Astrocyte (in vitro differentiated cells and primary cell): ENCODE results near the gene HYAL2. TPM values are rescaled to one million over a fixed set of nuclear protein-coding genes. Genes with fewer than 3 reads are reported as not detected.

Experiments used
- DNase-seq: peaks from one replicate; pipeline ENCODE4 v3.0.0-alpha.2; 2010; ENCODE audit warnings: low read depth
- FAIRE-seq: peaks from 2 replicates; lab custom pipeline; 2011; peaks lifted over from hg19 to GRCh38; lab: Jason Lieb, UNC
- H2AFZ ChIP-seq: 2 replicates; pipeline ENCODE4 v1.6.0; 2012; ENCODE audit warnings: low read depth, low read length, inconsistent platforms
- H3K27ac ChIP-seq: 2 replicates; pipeline ENCODE4 v1.5.1; 2011; ENCODE audit warnings: low read depth, low read length, inconsistent platforms
- H3K27me3 ChIP-seq: 2 replicates; pipeline ENCODE4 v1.6.0; 2011; ENCODE audit warnings: low read length, inconsistent platforms; ENCODE audit not compliant: insufficient read depth
- H3K36me3 ChIP-seq: 2 replicates; pipeline ENCODE4 v1.5.1; 2011; ENCODE audit warnings: low read length, inconsistent platforms; ENCODE audit not compliant: insufficient read depth
- H3K4me1 ChIP-seq: 2 replicates; pipeline ENCODE4 v1.5.1; 2011; ENCODE audit warnings: low read length, inconsistent platforms; ENCODE audit not compliant: insufficient read depth
- H3K4me2 ChIP-seq: 2 replicates; pipeline ENCODE4 v1.6.0; 2012; ENCODE audit warnings: low read length, inconsistent platforms
- H3K4me3 ChIP-seq: 2 replicates; pipeline ENCODE4 v1.5.1; 2011; ENCODE audit warnings: low read depth, mild to moderate bottlenecking, low read length, inconsistent platforms; ENCODE audit not compliant: insufficient read depth
- H3K79me2 ChIP-seq: 2 replicates; pipeline ENCODE4 v1.6.0; 2012; ENCODE audit warnings: mild to moderate bottlenecking, low read length, inconsistent platforms; ENCODE audit not compliant: insufficient read depth
- H3K9ac ChIP-seq: 2 replicates; pipeline ENCODE4 v1.6.0; 2012; ENCODE audit warnings: mild to moderate bottlenecking, low read length, inconsistent platforms
- H3K9me3 ChIP-seq: 2 replicates; pipeline ENCODE4 v1.5.1; 2012; ENCODE audit warnings: low read depth, mild to moderate bottlenecking, low read length, inconsistent platforms; ENCODE audit not compliant: insufficient read depth
- H4K20me1 ChIP-seq: 2 replicates; pipeline ENCODE4 v1.6.0; 2012; ENCODE audit warnings: low read length, inconsistent platforms; ENCODE audit not compliant: insufficient read depth
- H3K27ac Mint-ChIP-seq: one replicate; pipeline ENCODE4 v1.8.0; 2021; ENCODE audit warnings: mild to moderate bottlenecking, mixed read lengths; ENCODE audit not compliant: unreplicated experiment
- H3K27me3 Mint-ChIP-seq: one replicate; pipeline ENCODE4 v1.8.0; 2021; ENCODE audit warnings: low read depth, mixed read lengths; ENCODE audit not compliant: unreplicated experiment
- H3K36me3 Mint-ChIP-seq: one replicate; pipeline ENCODE4 v1.8.0; 2021; ENCODE audit warnings: low read depth, mixed read lengths; ENCODE audit not compliant: unreplicated experiment
- H3K4me1 Mint-ChIP-seq: one replicate; pipeline ENCODE4 v1.8.0; 2021; ENCODE audit warnings: low read depth, mixed read lengths; ENCODE audit not compliant: unreplicated experiment
- H3K4me3 Mint-ChIP-seq: one replicate; pipeline ENCODE4 v1.8.0; 2021; ENCODE audit warnings: mild to moderate bottlenecking, moderate library complexity, mixed read lengths; ENCODE audit not compliant: unreplicated experiment
- H3K9me3 Mint-ChIP-seq: one replicate; pipeline ENCODE4 v1.8.0; 2021; ENCODE audit warnings: mild to moderate bottlenecking, mixed read lengths; ENCODE audit not compliant: unreplicated experiment
- CTCF ChIP-seq: IDR thresholded peaks from 2 replicates; pipeline ENCODE4 v1.5.1; 2011; ENCODE audit warnings: low read depth, mild to moderate bottlenecking, inconsistent platforms, low read length, moderate library complexity; ENCODE audit not compliant: insufficient read depth
- EZH2 ChIP-seq: IDR thresholded peaks from 2 replicates; pipeline ENCODE4 v1.6.1; 2012; ENCODE audit warnings: mild to moderate bottlenecking, low read length, inconsistent platforms; ENCODE audit not compliant: insufficient read depth
- total RNA-seq: library from RNA; stranded (reverse); gene quantifications from 2 replicates; pipeline ENCODE4 v1.2.1, GENCODE V29; 2021

HYAL2 gene
- total RNA-seq, 1 donor from 2014 or later: 42.9 TPM

DNA sequence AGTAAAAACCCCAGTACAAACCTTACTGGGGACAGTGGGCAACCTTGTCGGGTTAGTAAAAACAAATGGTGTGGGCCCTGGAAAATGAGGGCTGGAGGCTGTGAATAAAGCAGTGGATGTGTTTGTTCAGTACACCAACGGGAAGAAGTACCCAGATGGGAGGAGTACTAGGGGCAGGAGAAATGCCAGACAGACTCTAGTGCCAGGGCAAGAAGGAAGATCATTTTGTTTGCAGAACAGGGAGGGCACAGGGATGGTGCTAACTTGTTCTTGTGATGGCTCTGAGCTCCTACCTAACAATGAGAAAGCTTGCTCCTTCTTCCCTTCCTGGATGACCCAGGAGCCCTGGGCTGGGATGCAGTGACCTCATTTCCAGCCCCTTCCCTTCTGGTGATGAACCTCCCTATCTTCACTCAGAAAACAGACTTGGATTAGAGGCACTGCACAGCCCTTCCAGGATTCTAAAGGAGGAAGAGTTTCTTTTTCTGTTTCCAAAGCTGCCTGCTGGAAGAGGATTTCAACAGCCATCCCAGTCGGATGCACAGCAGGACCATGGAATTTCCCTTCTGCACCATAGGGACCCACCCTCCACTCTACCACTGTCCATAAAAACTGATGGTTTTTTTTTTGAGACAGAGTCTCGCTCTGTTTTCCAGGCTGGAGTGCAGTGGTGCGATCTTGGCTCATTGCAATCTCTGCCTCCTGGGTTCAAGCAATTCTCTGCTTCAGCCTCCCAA, 12.0 kb upstream of the HYAL2 start:
- no peak overlapping the region for H2AFZ ChIP-seq
- peak overlapping the region; percentile 94 for H3K4me2 ChIP-seq
- peaks cover 32% of the 10 kb centered on the region for H3K4me1 ChIP-seq
- peaks cover 66% of the 10 kb centered on the region for H4K20me1 ChIP-seq
- no peak for DNase-seq
- H3K27ac ChIP-seq: peak overlapping the region; percentile 69
- no peak for TF ChIP-seq EZH2
- no peak for TF ChIP-seq CTCF
- H3K79me2 ChIP-seq: peaks cover 73% of the 10 kb centered on the region
- no peaks in the 10 kb centered on the region for H3K27me3 ChIP-seq
- FAIRE-seq: no peak
- peak overlapping the region; percentile 88 for H3K27ac Mint-ChIP-seq
- peaks cover 23% of the 10 kb centered on the region for H3K4me1 Mint-ChIP-seq
- peak overlapping the region; percentile 65 for H3K9ac ChIP-seq
- peaks cover under 1% of the 10 kb centered on the region for H3K27me3 Mint-ChIP-seq
- no peaks in the 10 kb centered on the region for H3K9me3 Mint-ChIP-seq
- peaks cover 9% of the 10 kb centered on the region for H3K36me3 Mint-ChIP-seq
- H3K9me3 ChIP-seq: no peaks in the 10 kb centered on the region
- peak overlapping the region; percentile 68 for H3K4me3 Mint-ChIP-seq
- peaks cover 26% of the 10 kb centered on the region for H3K36me3 ChIP-seq
- no peak overlapping the region for H3K4me3 ChIP-seq

DNA sequence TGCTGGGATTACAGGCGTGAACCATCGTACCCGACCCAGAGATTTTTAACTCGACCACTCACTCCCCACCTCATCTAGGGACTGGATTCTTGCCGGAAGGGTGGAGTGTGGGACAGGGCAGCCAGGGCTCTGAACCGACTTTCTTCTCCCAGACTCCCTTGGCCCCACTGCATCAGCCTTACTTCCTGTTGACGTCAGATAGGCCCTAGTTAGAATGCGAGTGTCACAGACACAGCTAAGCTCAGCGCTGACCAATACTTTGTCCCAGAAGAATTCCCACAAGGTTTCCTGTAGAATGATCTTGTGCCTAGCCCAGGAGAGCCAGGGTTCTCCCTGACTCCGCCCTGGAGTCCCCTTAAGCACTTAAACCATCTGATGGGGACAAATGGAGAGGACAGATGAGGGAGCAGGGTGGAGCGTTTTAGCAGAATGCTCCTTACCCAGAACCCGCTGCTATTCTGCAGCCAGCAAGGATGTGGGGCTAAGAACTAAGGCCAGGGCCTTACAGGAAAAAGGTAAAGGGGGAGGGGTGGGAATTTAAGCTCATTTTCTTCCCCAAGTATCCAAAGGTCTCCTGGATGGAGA, 11.3 kb upstream of the HYAL2 start:
- Histone ChIP-seq H3K36me3 (peaks cover 29% of the 10 kb centered on the region), H3K27me3 (no peaks in the 10 kb centered on the region), H3K4me1 (peaks cover 32% of the 10 kb centered on the region), H3K4me2 (peak overlapping the region; percentile 94), H3K9me3 (no peaks in the 10 kb centered on the region), H4K20me1 (peaks cover 66% of the 10 kb centered on the region), H3K27ac (peak overlapping the region; percentile 69), H2AFZ (no peak overlapping the region), H3K4me3 (no peak overlapping the region), H3K79me2 (peaks cover 73% of the 10 kb centered on the region), H3K9ac (peak overlapping the region; percentile 65)
- Mint-ChIP-seq H3K27ac (peak overlapping the region; percentile 88), H3K9me3 (no peaks in the 10 kb centered on the region), H3K4me3 (peak overlapping the region; percentile 68), H3K27me3 (no peaks in the 10 kb centered on the region), H3K4me1 (peaks cover 22% of the 10 kb centered on the region), H3K36me3 (peaks cover 9% of the 10 kb centered on the region)
- TF ChIP-seq EZH2: no peak
- TF ChIP-seq CTCF: no peak
- FAIRE-seq: no peak
- no peak for DNase-seq
